ENCODE results near the gene IDI2.

- TF ChIP-seq CTCF (IDR thresholded peaks at IDR 0.05; ENCODE audit: low read length), result no peak
- no peak for TF ChIP-seq EZH2 (IDR thresholded peaks at IDR 0.05; ENCODE audit: borderline replicate concordance, low read length)
These were observed 4.7 kb downstream of the IDI2 start for GRCh38 chr10:1020958-1021357.
